ENCODE data around the gene NDUFS3. TPM values are rescaled to one million over a fixed set of nuclear protein-coding genes. Genes with fewer than 3 reads are reported as not detected.

Gene NDUFS3
- total RNA-seq, 6 donors from 2014 or later: 42.5 to 92.6 (median 72.2) TPM

DNA sequence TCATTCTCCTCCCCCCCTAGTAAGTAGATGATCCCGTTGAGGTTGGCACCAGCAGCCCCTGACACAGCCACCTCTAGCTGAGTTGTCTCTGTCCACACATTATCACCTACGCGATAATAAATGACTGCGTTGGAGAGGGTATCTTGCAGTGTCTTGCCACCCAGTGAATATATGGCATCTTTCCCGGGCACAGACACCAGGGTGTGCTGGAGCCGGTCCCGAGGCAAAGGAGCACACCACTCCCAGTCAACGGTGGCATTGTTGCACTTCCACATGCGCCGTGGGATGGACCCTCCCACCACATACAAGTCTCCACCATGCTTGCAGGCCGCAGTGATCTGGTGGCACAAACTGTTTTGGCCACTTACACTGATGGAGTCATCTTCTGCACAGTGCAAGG lies 5.6 kb upstream of the NDUFS3 start:
- Histone ChIP-seq H3K36me3 (peaks cover 19 to 74% (median 39%) of the 10 kb centered on the region in 4 donors), H3K4me1 (peaks cover 9 to 15% (median 14%) of the 10 kb centered on the region in 4 donors), H3K27ac (no peak overlapping the region), H3K27me3 (no peaks in the 10 kb centered on the region), H3K9me3 (no peaks in the 10 kb centered on the region), H3K4me3 (no peak overlapping the region)
- ATAC-seq (ENCODE audit: low FRiP score in 2 of 2) (no peak), DNase-seq (no peak)
- 92 to 100% methylated on average over 3 to 11 of the region's 11 CpGs for WGBS, 2 donors
- TF ChIP-seq EP300 (IDR thresholded peaks at IDR 0.05) (no peak), POLR2AphosphoS5 (IDR thresholded peaks at IDR 0.05) (no peak), POLR2A (IDR thresholded peaks at IDR 0.05) (no peak)
- TF ChIP-seq, protein P1, sequence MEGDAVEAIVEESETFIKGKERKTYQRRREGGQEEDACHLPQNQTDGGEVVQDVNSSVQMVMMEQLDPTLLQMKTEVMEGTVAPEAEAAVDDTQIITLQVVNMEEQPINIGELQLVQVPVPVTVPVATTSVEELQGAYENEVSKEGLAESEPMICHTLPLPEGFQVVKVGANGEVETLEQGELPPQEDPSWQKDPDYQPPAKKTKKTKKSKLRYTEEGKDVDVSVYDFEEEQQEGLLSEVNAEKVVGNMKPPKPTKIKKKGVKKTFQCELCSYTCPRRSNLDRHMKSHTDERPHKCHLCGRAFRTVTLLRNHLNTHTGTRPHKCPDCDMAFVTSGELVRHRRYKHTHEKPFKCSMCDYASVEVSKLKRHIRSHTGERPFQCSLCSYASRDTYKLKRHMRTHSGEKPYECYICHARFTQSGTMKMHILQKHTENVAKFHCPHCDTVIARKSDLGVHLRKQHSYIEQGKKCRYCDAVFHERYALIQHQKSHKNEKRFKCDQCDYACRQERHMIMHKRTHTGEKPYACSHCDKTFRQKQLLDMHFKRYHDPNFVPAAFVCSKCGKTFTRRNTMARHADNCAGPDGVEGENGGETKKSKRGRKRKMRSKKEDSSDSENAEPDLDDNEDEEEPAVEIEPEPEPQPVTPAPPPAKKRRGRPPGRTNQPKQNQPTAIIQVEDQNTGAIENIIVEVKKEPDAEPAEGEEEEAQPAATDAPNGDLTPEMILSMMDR (IDR thresholded peaks at IDR 0.05): no peak

DNA sequence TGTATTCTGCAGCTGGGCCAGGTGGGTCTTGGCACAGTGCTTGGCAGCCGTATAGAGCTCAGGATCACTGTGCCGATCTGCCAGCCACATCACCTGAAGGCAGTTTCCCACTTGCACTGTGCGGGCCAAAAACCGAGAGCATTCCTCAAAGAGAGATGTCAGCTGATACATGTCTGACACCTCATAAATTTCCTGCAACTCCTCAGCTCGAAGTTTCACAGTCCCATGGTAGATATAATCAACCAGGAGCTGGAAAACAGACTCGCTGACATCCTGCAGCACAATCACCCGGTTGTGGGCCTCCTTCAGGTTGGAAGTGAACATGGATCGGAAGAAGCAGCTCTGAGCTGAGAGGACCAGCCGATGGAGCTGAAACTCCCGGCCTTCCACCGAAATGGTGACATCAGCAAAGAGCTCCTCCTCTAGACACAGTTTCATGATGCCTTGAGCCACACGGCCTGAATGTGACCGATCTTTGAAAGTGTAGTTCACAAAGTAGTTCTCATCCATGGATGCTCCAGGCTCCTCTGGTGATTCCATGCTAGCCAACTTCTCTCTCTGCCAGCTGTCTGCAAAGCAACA lies 1.3 kb upstream of the NDUFS3 start:
- ATAC-seq (ENCODE audit: low FRiP score in 2 of 2) (no peak), DNase-seq (no peak)
- peaks cover 29 to 66% (median 49%) of the 10 kb centered on the region in 4 donors for H3K36me3 ChIP-seq
- H3K4me1 ChIP-seq: peaks cover 20 to 29% (median 28%) of the 10 kb centered on the region in 4 donors
- peak overlapping the region in 1 of 4 donors; percentile 96 for H3K27ac ChIP-seq
- peak overlapping the region in 2 of 4 donors; percentile 85 to 99 for H3K4me3 ChIP-seq
- no peaks in the 10 kb centered on the region for H3K27me3 ChIP-seq
- TF ChIP-seq POLR2AphosphoS5 (IDR thresholded peaks at IDR 0.05) (no peak), EP300 (IDR thresholded peaks at IDR 0.05) (no peak), POLR2A (IDR thresholded peaks at IDR 0.05) (no peak)
- TF ChIP-seq, protein P1 (IDR thresholded peaks at IDR 0.05): no peak
- WGBS, 2 donors: 79 to 84% methylated on average over 13 of the region's 13 CpGs
- H3K9me3 ChIP-seq: no peaks in the 10 kb centered on the region

DNA sequence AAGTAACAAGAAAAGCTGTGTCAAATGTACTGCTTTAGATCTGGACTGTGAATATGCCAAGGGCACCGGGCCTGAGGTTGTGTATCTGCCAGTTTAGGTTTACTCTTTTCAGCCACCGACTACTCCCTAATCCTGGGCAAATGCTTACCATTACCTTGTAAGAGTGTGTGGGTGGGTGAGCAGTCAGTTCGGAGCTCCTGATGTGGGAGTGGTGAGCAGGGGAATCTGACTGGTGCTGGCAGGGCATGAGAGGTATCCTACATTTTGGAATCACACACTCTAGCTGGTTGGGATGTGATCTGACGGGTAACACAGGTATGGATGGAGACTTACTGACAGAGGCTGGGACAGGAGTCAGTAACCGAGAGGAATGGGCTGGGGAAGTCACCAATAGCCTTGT lies 5.0 kb downstream of the NDUFS3 start:
- peaks cover 28 to 50% (median 46%) of the 10 kb centered on the region in 4 donors for H3K36me3 ChIP-seq
- no peak for ATAC-seq (ENCODE audit: low FRiP score in 2 of 2)
- 92 to 97% methylated on average over 5 of the region's 5 CpGs for WGBS, 2 donors
- TF ChIP-seq POLR2A (IDR thresholded peaks at IDR 0.05): no peak
- no peak for TF ChIP-seq EP300 (IDR thresholded peaks at IDR 0.05)
- no peaks in the 10 kb centered on the region for H3K9me3 ChIP-seq
- H3K27me3 ChIP-seq: no peaks in the 10 kb centered on the region
- no peak overlapping the region for H3K27ac ChIP-seq
- H3K4me1 ChIP-seq: peaks cover 11 to 19% (median 13%) of the 10 kb centered on the region in 4 donors
- no peak overlapping the region for H3K4me3 ChIP-seq
- DNase-seq: no peak

DNA sequence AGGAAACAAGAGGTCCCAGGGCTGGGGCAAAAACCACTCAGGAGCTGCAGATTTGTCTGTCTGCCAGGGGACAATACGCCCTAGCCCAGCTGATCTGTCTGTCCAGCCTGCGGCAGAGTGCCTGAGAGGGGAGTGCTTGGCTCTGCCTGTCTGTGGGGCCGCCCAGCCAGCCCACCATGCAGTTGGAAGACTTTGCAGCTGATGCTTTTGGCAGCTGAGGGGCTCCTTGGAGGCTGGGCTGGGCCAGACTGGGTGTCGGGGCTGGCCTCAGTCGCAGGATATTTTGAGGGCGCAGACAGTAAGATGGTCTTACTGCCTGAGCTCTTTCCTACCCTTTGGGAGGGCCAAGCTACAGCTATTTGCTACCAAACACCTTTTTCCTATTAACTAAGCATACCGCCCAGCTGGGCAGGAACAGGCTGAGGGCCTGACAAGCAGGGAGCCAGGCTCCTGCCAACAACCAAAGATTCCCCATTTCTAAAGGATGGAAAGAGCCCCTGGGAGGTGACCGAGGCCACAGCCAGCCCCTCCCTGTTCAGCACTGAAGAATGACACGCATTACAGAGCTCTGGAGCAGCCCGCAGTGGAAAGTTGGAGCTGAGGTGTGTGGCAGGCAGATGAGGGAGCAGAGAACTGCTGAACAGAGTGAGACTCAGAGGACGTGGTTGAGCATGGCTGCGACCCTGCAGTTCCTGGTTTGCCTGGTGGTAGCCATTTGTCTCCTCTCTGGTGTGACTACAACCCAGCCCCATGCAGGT lies 7.4 kb downstream of the NDUFS3 start, which contains the start of gene FAM180B:
Gene FAM180B (plus strand): TSS at position 581 of the 758 bp plus-strand sequence. CDS start 91 bp downstream, at position 672.
- no peak for DNase-seq

More for the DNA sequence above, 7.4 kb downstream of the NDUFS3 start, which contains the start of gene FAM180B:
- H3K4me3 ChIP-seq: no peak within 1 kb of the TSS
- peaks cover 20 to 40% (median 39%) of the 10 kb centered on the region in 4 donors for H3K36me3 ChIP-seq
- TF ChIP-seq POLR2AphosphoS5 (IDR thresholded peaks at IDR 0.05) (no peak), POLR2A (IDR thresholded peaks at IDR 0.05) (no peak), EP300 (IDR thresholded peaks at IDR 0.05) (no peak)
- TF ChIP-seq, protein P1 (IDR thresholded peaks at IDR 0.05): no peak
- peak in 1 of 2 donors; percentile 75 for ATAC-seq (ENCODE audit: low FRiP score in 2 of 2)
- peaks cover 0 to 16% (median 1%) of the 10 kb centered on the region in 4 donors for H3K4me1 ChIP-seq
- H3K27me3 ChIP-seq: peaks cover 0 to 14% (median 4%) of the 10 kb centered on the region in 4 donors
- 73 to 75% methylated on average over 8 to 12 of the region's 12 CpGs for WGBS, 2 donors
- no peak within 1 kb of the TSS for H3K27ac ChIP-seq
- no peaks in the 10 kb centered on the region for H3K9me3 ChIP-seq
